Muscle of back (tissue), 11 donors: ENCODE data around the gene NETO2. TPM values are rescaled to one million over a fixed set of nuclear protein-coding genes. Genes with fewer than 3 reads are reported as not detected.

Experiments
- DNase-seq, 3 donors: peaks; one replicate each; pipeline versions ENCODE4 v3.0.0 to v3.0.0-alpha.2; 2013
- polyA plus RNA-seq, 10 donors: library from polyadenylated mRNA; unstranded; fragments of 120-200 nt; gene quantifications; one replicate each; pipeline ENCODE4 v1.2.1, GENCODE V29; 2013; ENCODE audit not compliant: insufficient read length in 10 of 10

The NETO2 gene
- polyA plus RNA-seq, 10 donors = 13.5 to 24.7 (median 17.8) TPM

DNA sequence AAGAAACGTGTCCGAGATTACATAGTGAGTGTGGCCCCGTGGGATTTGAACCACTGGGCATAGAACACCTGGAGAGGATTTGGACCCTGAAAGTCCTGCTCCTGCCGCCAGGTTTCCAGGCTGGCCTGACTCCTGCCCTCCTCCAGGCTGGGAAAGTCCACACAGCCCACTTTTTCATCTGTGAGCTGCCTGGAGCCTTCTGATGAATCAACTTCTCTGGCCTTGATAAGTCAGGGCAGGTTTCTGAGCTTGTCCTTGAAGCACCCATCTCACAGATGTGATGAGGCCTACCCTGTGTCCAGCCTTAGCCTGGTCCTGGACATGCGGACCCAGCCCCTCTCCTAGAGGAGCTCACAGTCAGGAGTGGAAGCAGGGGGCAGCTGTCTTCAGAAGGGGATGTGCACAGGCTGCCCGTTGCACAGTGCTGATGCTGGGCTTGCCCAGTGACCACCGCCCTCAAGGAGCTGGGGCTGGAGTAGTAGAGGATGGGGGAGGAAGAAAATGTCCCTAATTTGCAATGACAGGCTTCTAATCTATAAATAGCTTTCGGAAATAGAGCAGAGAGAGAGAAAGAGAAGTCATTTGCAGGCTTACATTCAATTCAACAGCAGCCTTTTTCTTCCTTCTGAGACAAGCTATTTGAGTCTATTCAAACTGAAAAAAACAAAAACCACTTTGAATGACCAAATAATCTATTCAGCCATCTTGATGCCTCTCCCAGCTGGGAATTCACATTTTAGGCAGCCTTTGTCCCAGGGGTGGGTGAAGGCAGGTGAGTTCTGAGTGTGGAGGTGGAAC, 96.8 kb downstream of the NETO2 start:
- no peak for DNase-seq

DNA sequence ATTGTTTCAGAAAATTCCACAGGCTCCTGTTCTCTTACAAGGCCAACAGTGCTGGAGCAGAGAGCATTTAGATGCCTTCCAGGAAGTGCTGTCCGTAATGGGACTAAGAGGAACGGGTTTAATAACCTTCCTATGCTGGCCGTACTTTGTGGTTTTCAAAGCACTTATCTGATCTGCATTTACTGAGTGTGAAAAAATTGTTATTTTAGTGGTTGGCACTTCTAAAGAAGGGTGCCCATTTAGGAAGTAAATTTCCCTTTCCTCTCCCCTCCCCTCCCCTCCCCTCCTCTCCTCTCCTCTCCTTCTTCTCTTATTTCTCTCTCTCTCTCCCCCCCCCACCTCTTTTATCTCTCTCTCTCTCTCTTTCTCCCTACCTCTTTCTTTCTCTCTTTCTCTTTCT, 98.3 kb downstream of the NETO2 start:
- DNase-seq = no peak

DNA sequence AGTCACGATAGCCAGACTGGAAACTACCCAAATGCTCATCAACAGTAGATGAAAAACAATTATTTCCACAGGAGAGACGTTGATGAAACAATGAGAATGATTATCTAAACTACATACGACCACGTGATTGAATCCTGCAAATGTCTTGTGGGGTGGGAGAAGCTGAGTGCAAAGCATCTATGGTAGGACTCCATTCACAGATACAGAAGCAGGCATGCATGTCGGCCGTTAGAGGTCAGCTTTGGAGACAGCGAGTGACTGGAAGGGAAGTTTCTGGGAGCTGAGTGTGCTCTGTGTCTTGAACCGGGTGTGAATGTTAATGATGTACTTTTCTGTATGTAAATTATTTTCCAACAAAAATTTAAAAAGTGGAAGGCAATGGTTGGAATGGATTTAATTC, 98.7 kb downstream of the NETO2 start:
- DNase-seq = no peak

DNA sequence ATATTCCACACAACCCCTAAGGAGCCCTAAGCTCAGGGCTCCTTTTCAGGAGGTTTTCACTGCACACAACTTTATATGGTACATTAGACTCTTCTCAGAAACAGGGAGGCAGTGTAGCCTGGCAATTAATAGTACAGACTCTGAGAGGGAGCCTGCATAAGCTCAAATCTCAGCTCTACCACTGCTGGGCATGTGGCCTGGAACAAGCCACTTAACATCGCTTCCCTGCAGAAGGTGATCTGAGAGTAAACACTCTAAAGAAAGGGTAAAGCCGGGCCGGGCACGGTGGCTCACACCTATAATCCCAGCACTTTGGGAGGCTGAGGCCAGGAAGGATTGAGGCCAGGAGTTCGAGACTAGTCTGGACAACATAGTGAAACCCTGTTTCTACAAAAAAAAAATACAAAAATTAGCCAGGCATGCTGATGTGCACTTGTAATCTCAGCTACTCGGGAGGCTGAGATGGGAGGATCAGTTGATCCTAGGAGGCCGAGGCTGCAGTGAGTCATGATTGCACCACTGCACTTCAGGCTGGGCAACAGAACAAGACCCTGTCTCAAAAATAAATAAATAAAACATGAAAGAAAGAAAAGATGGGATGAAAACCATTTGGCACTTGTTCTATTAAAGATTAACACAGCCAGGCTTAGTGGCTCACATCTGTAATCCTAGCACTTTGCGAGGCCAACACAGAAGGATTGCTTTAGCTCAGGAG, 99.6 kb downstream of the NETO2 start:
- DNase-seq = no peak

DNA sequence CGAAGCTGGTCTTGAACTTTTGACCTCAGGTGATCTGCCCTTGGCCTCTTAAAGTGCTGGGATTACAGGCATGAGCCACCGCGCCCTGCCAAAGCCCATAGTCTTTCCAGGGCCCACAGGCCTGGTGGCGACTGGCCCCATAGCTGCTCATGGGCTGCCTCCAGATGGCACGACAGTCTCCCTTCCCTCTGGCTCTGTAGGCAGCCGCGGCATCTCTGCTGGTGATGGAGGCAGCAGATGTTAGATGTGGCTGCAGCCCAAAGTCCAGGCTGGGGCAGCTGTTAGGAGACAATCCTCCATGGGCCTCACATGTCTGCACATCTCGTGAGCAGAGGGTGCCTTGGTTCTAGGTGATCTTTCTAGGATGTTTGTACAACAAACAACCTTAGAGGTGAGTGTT, 100.5 kb downstream of the NETO2 start:
- peak in 2 of 3 donors; percentile 7 to 11 for DNase-seq

DNA sequence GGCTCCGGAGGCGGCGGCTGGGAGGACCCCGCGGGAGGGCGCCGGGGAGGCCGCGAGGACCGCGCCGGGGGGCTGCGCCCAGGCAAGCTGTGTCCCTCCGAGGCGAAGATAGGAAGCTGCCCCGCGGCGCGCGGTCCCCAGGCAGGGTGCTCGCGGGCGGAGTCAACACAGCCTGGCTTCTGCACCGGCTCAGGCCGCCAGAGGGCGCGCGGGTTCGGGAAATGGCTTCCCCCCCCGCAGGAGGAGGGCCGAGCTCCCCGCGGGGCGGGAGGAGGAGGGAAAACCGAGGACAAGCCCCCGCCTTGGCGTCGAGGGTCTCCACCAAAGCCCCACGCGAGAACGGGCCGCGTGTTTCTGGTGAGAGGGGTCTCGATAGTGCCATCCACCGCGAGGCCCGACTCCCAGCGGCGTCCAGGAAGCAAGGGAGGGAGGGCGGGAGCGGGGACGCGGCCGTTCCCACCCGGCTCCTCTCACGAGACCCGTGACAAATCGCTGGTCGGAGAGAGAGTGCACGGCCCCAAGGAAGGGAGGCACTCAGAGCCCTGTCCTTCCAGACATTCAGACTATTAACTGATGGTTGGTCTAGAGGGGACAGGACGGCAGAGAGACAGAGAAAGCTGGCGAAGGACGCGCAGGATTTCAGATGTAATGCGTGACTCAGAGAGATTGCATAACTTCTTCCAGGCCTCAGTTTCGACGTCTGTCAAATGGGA, 105.8 kb downstream of the NETO2 start:
- peak; percentile 69 to 93 (median 87) for DNase-seq

DNA sequence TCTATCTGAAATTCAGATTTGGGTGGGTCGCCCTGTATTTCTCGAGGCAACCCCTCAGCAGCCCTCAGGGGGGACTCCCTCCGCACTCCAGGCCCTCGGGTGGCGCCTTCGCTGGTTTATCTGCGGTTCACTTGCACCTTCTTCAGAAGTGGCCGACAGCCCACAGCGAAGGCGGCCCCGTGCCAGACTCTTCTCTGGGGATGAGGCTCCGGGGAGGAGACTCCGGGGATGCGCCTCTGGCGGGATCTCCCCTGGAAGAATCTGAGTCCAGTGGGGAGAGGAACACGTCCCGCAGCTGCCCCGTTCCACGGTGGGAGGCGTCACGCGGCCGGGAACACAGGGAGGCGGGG, 106.4 kb downstream of the NETO2 start:
- DNase-seq = no peak

DNA sequence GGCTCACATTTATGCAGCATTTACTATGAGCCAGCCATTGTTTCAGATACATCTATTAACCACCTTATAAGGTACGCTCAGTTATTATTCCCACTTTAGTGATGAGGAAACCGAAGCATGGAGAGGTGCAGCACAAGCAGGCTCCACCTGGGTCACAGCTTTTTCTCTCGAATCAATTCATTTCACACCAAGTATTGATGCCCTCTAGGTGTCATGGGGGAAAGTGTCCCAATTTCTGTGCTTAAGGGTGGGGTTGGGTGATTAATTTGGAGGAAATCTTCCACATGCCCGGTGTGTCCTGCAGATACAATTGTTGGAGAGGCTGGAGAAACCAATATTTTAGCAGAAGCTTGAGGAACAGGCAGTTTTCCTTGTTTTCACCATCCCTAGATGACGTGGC, 107.5 kb downstream of the NETO2 start:
- DNase-seq = no peak

DNA sequence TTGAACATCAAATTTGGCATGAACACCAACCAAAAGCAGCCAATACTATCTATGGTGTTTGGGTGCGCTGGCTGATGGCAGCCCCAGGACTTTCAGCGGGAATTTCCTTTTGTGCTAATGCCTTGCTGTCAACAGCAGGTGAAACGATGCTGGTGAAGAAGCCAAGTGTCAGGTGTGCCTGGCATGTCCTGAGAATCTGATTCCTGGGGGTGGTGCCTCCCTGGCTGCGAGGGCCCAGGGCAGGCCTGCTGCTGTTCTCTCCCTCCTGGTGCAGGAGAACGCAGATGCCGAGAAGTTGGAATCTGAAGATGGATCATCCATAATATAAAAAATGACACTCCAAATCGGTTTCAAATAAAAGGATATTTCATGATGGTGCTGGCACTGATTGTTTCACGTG, 108.3 kb downstream of the NETO2 start:
- DNase-seq = no peak

DNA sequence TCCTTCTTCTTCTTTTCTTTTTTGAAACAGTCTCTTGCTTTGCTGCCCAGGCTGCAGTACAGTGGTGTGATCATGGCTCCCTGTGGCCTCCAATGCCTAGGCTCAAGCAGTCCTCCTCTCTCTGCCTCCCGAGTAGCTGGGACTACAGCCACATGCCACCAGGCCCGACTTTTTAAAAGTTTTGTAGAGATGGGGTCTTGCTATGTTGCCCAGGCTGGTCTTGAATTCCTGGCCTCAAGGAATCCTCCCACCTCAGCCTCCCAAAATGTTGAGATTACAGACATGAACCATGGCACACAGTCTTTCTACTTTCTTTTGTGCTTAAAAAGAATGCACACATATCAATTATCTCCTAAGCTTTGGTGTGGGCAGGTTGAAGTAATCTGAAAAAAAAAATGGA, 109.3 kb downstream of the NETO2 start:
- DNase-seq = no peak

DNA sequence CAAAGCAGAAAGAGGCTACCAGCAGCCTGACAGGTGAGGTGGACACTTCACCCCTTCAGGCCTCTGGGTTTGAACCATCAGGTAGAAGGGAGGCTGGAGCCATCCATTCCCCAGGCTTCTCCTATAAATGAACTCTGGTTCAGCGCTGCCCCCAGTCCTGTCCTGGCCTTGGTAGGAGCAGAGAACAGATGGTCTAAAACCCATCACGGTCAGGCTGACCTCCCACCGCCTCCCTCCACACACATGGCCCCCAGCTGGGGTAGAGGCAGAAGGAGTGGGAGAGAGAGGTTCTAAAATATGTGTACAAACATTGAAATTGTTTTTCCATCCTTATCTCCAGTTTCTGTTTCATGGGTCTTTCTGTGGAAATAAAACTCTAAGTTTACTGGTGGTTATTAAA, 110.6 kb downstream of the NETO2 start:
- no peak for DNase-seq

DNA sequence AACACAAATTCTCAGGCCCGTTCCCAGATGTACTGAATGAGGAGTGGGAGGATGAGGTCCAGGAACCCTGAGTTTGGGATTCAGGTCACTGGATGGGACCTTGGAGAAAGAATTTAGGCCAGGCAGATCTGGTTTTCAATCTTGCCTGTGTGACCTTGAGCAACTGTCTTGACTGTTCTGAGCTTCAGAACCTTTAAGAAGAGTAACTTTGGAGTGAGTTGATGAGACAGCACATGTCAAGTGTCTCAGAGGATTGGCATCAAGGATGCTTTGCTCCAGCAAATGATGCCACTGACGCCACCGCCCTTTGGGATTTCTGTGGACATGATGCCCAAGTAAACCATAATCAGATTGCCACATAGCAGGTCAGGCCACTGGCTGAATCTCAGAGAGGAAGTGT, 114.0 kb downstream of the NETO2 start:
- no peak for DNase-seq

DNA sequence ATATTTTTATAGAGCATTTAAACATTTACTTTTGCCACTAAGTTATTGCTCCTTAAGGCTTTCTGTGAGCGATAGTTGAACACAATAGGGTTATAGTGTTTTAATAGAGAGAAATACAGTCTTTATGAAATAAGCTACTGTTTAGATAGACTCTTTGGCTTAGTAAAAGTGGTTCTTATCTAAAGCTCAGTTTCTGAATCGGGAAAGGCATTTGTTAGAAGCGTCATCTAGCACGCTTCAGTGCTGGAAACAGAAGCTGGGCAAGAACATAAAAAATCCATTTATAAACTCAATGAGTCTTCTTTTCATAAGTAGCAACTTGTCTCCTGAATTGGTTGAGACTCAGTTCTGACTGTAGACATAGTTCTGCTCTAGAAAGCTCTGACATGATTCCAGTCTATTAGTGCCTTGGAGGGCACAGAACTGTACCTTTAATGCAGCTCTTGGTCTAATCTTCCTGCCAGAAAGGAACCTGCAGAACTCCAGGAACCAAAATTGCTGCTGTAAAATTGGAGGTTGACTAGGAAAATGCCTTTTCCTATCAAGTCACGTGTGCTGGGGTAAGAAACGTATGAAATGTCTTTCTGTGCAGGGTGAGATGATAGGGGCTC, 114.9 kb downstream of the NETO2 start:
- no peak for DNase-seq

Other genes with a start within 250 kb of the NETO2 start
- 10 to 100 TPM; 42.7 to 54.1 (median 48.5) TPM for gene DNAJA2, start 170.3 kb downstream of the NETO2 start, polyA plus RNA-seq